H9 (cell line): ENCODE data around the gene FAM171A1. TPM values are rescaled to one million over a fixed set of nuclear protein-coding genes. Genes with fewer than 3 reads are reported as not detected.

ENCODE experiments used
- DNase-seq: peaks from one replicate; pipeline ENCODE4 v3.0.0-alpha.2; 2017
- H2AFZ ChIP-seq: one replicate; pipeline ENCODE4 v1.6.1; 2013; ENCODE audit warnings: mild to moderate bottlenecking, low read length, control low read depth, moderate library complexity
- H2AK5ac ChIP-seq: 2 replicates; pipeline ENCODE4 v1.6.1; 2013; ENCODE audit warnings: low read length, control low read depth, mixed read lengths; ENCODE audit not compliant: insufficient read length
- H2BK120ac ChIP-seq: one replicate; pipeline ENCODE4 v1.6.1; 2013; ENCODE audit warnings: low read depth, mild to moderate bottlenecking, low read length, control low read depth, inconsistent platforms; ENCODE audit not compliant: poor library complexity, severe bottlenecking
- H2BK12ac ChIP-seq: 2 replicates; pipeline ENCODE4 v1.6.1; 2013; ENCODE audit warnings: low read length, control low read depth, mixed read lengths, low read depth; ENCODE audit not compliant: insufficient read length
- H2BK15ac ChIP-seq: 2 replicates; pipeline ENCODE4 v1.6.1; 2013; ENCODE audit warnings: low read depth, low read length, control low read depth
- H2BK20ac ChIP-seq: one replicate; pipeline ENCODE4 v1.6.1; 2013; ENCODE audit warnings: low read depth, mild to moderate bottlenecking, low read length, control low read depth, inconsistent platforms; ENCODE audit not compliant: poor library complexity, severe bottlenecking
- H2BK5ac ChIP-seq: 2 replicates; pipeline ENCODE4 v1.6.1; 2013; ENCODE audit warnings: low read length, control low read depth, mixed read lengths; ENCODE audit not compliant: insufficient read length
- H3K14ac ChIP-seq: 2 replicates; pipeline ENCODE4 v1.6.1; 2013; ENCODE audit warnings: low read length, control low read depth; ENCODE audit not compliant: insufficient read depth
- H3K18ac ChIP-seq: 2 replicates; pipeline ENCODE4 v1.6.1; 2013; ENCODE audit warnings: low read depth, mild to moderate bottlenecking, mixed read lengths, low read length, control low read depth; ENCODE audit not compliant: insufficient read length
- H3K23ac ChIP-seq: 2 replicates; pipeline ENCODE4 v1.6.1; 2013; ENCODE audit warnings: low read length, control low read depth, mixed read lengths, low read depth; ENCODE audit not compliant: insufficient read length
- H3K23me2 ChIP-seq: 2 replicates; pipeline ENCODE4 v1.6.1; 2013; ENCODE audit warnings: low read depth, mild to moderate bottlenecking, mixed read lengths, low read length, control low read depth; ENCODE audit not compliant: insufficient read length, poor library complexity, severe bottlenecking
- H3K27ac ChIP-seq: 2 replicates; pipeline ENCODE4 v1.5.1; 2013; ENCODE audit warnings: low read length, control low read depth, mixed read lengths, low read depth; ENCODE audit not compliant: insufficient read length
- H3K27me3 ChIP-seq: 2 replicates; pipeline ENCODE4 v1.6.1; 2013; ENCODE audit warnings: low read length, control low read depth, inconsistent platforms; ENCODE audit not compliant: insufficient read depth
- H3K4ac ChIP-seq: 2 replicates; pipeline ENCODE4 v1.6.1; 2013; ENCODE audit warnings: low read depth, mild to moderate bottlenecking, control low read depth, inconsistent platforms, low read length, moderate library complexity
- H3K4me1 ChIP-seq: 2 replicates; pipeline ENCODE4 v1.6.1; 2013; ENCODE audit warnings: low read length, control low read depth, inconsistent platforms; ENCODE audit not compliant: insufficient read depth
- H3K4me2 ChIP-seq: 2 replicates; pipeline ENCODE4 v1.6.1; 2013; ENCODE audit warnings: low read length, control low read depth, mixed read lengths; ENCODE audit not compliant: insufficient read length, insufficient read depth
- H3K56ac ChIP-seq: 2 replicates; pipeline ENCODE4 v1.6.1; 2013; ENCODE audit warnings: low read depth, mild to moderate bottlenecking, mixed read lengths, low read length, control low read depth; ENCODE audit not compliant: insufficient read length
- H3K79me1 ChIP-seq: 2 replicates; pipeline ENCODE4 v1.6.1; 2013; ENCODE audit warnings: low read depth, mild to moderate bottlenecking, moderate library complexity, low read length, control low read depth, inconsistent platforms; ENCODE audit not compliant: insufficient read depth, poor library complexity, severe bottlenecking
- H3K79me2 ChIP-seq: 2 replicates; pipeline ENCODE4 v1.6.1; 2013; ENCODE audit warnings: low read length, control low read depth, inconsistent platforms; ENCODE audit not compliant: insufficient read depth
- H3K9ac ChIP-seq: 2 replicates; pipeline ENCODE4 v1.6.1; 2013; ENCODE audit warnings: low read length, control low read depth, mixed read lengths; ENCODE audit not compliant: insufficient read length; ENCODE audit errors: extremely low read depth
- H3K9me3 ChIP-seq: one replicate; pipeline ENCODE4 v1.6.1; 2013; ENCODE audit warnings: low read depth, low read length, inconsistent platforms; ENCODE audit not compliant: control insufficient read depth
- H3T11ph ChIP-seq: one replicate; pipeline ENCODE4 v1.6.1; 2013; ENCODE audit warnings: mild to moderate bottlenecking, low read length, control low read depth, inconsistent platforms
- H4K20me1 ChIP-seq: one replicate; pipeline ENCODE4 v1.6.1; 2013; ENCODE audit not compliant: control insufficient read depth, insufficient read length, insufficient read depth
- H4K5ac ChIP-seq: 2 replicates; pipeline ENCODE4 v1.6.1; 2013; ENCODE audit warnings: low read depth, mild to moderate bottlenecking, mixed read lengths, low read length, control low read depth; ENCODE audit not compliant: insufficient read length
- H4K8ac ChIP-seq: replicated peaks from 2 replicates; pipeline ENCODE4 v1.6.1; 2013; ENCODE audit warnings: low read length, control low read depth, mixed read lengths, low read depth; ENCODE audit not compliant: insufficient read length
- H4K91ac ChIP-seq: 2 replicates; pipeline ENCODE4 v1.6.1; 2013; ENCODE audit warnings: low read depth, mild to moderate bottlenecking, moderate library complexity, mixed read lengths, low read length, control low read depth; ENCODE audit not compliant: insufficient read length
- H3K27ac Mint-ChIP-seq, 3 experiments: 2 replicates in 2 of 3; 3 replicates in 1 of 3; pipeline ENCODE4 v1.8.0; 2020 to 2021; ENCODE audit warnings: mixed read lengths in 3 of 3, mild to moderate bottlenecking in 1 of 3, moderate library complexity in 1 of 3
- H3K27me3 Mint-ChIP-seq: 2 replicates; pipeline ENCODE4 v1.8.0; 2021; ENCODE audit warnings: low read depth, mild to moderate bottlenecking, moderate library complexity, mixed read lengths
- H3K36me3 Mint-ChIP-seq, 3 experiments: 2 replicates in 2 of 3; 3 replicates in 1 of 3; pipeline ENCODE4 v1.8.0; 2020 to 2021; ENCODE audit warnings: low read depth in 3 of 3, mixed read lengths in 3 of 3; ENCODE audit not compliant: insufficient read depth in 1 of 3
- H3K4me1 Mint-ChIP-seq, 2 experiments: 2 replicates each; pipeline ENCODE4 v1.8.0; 2020; ENCODE audit warnings: mixed read lengths in 2 of 2
- H3K4me3 Mint-ChIP-seq, 2 experiments: 2 replicates in 1 of 2; 3 replicates in 1 of 2; pipeline ENCODE4 v1.8.0; 2020 to 2021; ENCODE audit warnings: mild to moderate bottlenecking in 2 of 2, mixed read lengths in 2 of 2, moderate library complexity in 1 of 2
- H3K9me3 Mint-ChIP-seq, 2 experiments: 2 replicates in 1 of 2; 3 replicates in 1 of 2; pipeline ENCODE4 v1.8.0; 2020; ENCODE audit warnings: mild to moderate bottlenecking in 2 of 2, mixed read lengths in 2 of 2, moderate library complexity in 1 of 2
- WGBS: extraction: QIAGEN DNeasy Blood & Tissue Kit; methylation state at CpG from one replicate; pipeline ENCODE4 v1.1.7; 2013; ENCODE audit warnings: missing lambda C conversion rate, low lambda C conversion rate, mixed read lengths; ENCODE audit not compliant: insufficient read length; ENCODE audit errors: extremely low coverage; 5-methylcytosine and 5-hydroxymethylcytosine counted together
- total RNA-seq: library from RNA; stranded (reverse); gene quantifications from 2 replicates; pipeline ENCODE4 v1.2.1, GENCODE V29; 2021
- TF ChIP-seq, protein P1 (sequence below): fragments of 200-600 bp; sonication (generic); conservative IDR thresholded peaks from 3 replicates; pipeline ENCODE4 v1.8.0; 2021; ENCODE audit warnings: antibody characterized with exemption, mild to moderate bottlenecking

FAM171A1 gene
- total RNA-seq, 1 experiment from 2014 or later: 37.4 TPM

DNA sequence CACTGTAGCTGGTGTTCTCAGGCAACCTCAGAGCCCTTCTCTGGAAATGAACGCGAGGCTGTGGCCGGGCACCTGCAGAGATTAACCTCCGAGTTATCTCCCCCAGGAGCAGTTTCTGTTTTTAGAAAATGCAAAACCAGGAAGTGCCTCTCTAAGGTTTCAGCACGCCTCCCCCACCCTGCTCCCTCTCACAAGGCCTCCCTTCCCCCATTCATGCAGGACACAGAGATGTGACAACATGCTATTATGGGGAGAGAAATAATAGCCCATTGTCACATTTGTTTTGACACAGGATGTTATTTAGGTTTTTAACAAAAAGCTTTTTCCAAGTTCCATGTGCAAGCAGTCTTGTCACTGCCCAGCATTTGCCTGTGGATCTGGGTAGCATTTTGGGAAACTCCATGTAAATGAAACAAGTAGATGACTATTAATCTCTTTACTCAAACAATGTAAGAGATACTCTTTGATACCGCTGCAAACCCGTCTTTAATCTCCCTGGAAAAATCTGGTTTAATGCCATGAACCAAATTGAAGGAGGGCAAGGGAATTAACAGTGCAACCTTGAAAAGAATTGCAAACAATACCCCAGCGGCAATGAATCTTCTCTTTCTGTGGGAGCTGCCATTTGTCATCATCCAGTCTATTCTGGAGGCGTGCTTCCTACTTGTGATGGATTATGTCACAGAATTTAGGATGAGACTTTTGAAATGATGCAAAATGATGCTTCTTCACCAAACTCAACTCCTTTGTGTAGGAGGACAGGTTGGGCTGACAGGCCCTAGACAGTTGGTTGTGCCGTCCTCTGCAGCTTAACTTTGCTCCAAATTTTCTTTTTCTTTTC is 116.1 kb downstream of the FAM171A1 start:
- Histone ChIP-seq H3K18ac (no peak overlapping the region), H3K23me2 (no peaks in the 10 kb centered on the region), H2BK12ac (no peak overlapping the region), H3K79me2 (no peaks in the 10 kb centered on the region), H3T11ph (no peak overlapping the region), H2BK5ac (no peak overlapping the region), H3K27me3 (no peaks in the 10 kb centered on the region), H3K23ac (no peak overlapping the region), H4K20me1 (no peaks in the 10 kb centered on the region), H3K9me3 (no peaks in the 10 kb centered on the region), H3K56ac (no peak overlapping the region), H4K91ac (no peak overlapping the region), H3K4me2 (peak overlapping the region; percentile 24), H4K8ac (no peak overlapping the region), H3K9ac (no peak overlapping the region), H3K4me1 (peaks cover 5% of the 10 kb centered on the region; the same call in 1 of the 2 replicates), H4K5ac (no peak overlapping the region), H2BK15ac (no peak overlapping the region), H2BK120ac (no peak overlapping the region), H3K14ac (no peak overlapping the region), H2AK5ac (no peak overlapping the region), H3K79me1 (no peaks in the 10 kb centered on the region), H3K4ac (no peak overlapping the region), H3K27ac (no peak overlapping the region), H2BK20ac (no peak overlapping the region), H2AFZ (no peak overlapping the region)
- WGBS: no CpG with 5 or more reads among the region's 10 CpGs
- H3K4me1 Mint-ChIP-seq: peaks cover 24 to 27% of the 10 kb centered on the region in 2 experiments
- no peaks in the 10 kb centered on the region for H3K9me3 Mint-ChIP-seq
- no peaks in the 10 kb centered on the region; the same call in 1 of the 2 replicates for H3K27me3 Mint-ChIP-seq
- peak overlapping the region in 2 of 3 experiments; percentile 40 to 45; a peak in 3 of 7 replicates for H3K27ac Mint-ChIP-seq
- peaks cover 0 to 2% (median 0%) of the 10 kb centered on the region in 3 experiments; a peak in 1 of 7 replicates for H3K36me3 Mint-ChIP-seq
- DNase-seq: peak; percentile 42
- TF ChIP-seq, protein P1, sequence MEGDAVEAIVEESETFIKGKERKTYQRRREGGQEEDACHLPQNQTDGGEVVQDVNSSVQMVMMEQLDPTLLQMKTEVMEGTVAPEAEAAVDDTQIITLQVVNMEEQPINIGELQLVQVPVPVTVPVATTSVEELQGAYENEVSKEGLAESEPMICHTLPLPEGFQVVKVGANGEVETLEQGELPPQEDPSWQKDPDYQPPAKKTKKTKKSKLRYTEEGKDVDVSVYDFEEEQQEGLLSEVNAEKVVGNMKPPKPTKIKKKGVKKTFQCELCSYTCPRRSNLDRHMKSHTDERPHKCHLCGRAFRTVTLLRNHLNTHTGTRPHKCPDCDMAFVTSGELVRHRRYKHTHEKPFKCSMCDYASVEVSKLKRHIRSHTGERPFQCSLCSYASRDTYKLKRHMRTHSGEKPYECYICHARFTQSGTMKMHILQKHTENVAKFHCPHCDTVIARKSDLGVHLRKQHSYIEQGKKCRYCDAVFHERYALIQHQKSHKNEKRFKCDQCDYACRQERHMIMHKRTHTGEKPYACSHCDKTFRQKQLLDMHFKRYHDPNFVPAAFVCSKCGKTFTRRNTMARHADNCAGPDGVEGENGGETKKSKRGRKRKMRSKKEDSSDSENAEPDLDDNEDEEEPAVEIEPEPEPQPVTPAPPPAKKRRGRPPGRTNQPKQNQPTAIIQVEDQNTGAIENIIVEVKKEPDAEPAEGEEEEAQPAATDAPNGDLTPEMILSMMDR: no peak
- H3K4me3 Mint-ChIP-seq: peak overlapping the region in 1 of 2 experiments; percentile 18; a peak in 3 of 5 replicates
